ACC112 (cell line): ENCODE results near the gene LPIN1.
"Not testable (repeated sequence)": the region's sequence is repeated elsewhere in the genome, so short reads cannot be mapped to it uniquely, and the experiment has no call there.

Experiments used
- H2AFZ ChIP-seq: fragments of 200-600 bp; sonication (generic); one replicate; pipeline ENCODE4 v1.6.0; 2017; ENCODE audit warnings: antibody characterized with exemption, low read length; ENCODE audit not compliant: unreplicated experiment
- H3K27ac ChIP-seq: fragments of 200-600 bp; sonication (generic); 2 replicates; pipeline ENCODE4 v1.5.1; 2014; ENCODE audit warnings: low read depth, mild to moderate bottlenecking, antibody characterized with exemption, low read length, moderate library complexity
- H3K27me3 ChIP-seq: fragments of 200-600 bp; sonication (generic); 2 replicates; pipeline ENCODE4 v1.6.1; 2014; ENCODE audit warnings: mild to moderate bottlenecking, antibody characterized with exemption, low read length, moderate library complexity, mixed read lengths; ENCODE audit not compliant: insufficient read depth
- H3K36me3 ChIP-seq: fragments of 200-600 bp; sonication (generic); 2 replicates; pipeline ENCODE4 v1.6.1; 2016; ENCODE audit warnings: mild to moderate bottlenecking, antibody characterized with exemption, low read length, moderate library complexity, mixed read lengths; ENCODE audit not compliant: insufficient read depth
- H3K4me1 ChIP-seq: fragments of 200-600 bp; sonication (generic); one replicate; pipeline ENCODE4 v1.6.1; 2016; ENCODE audit warnings: low read length, mixed read lengths; ENCODE audit not compliant: insufficient read depth, unreplicated experiment, control insufficient read depth
- H3K4me3 ChIP-seq: fragments of 200-600 bp; sonication (generic); 2 replicates; pipeline ENCODE4 v1.5.1; 2014; ENCODE audit warnings: mild to moderate bottlenecking, low read depth, low read length
- H3K79me2 ChIP-seq: fragments of 200-600 bp; sonication (generic); one replicate; pipeline ENCODE4 v1.6.0; 2016; ENCODE audit warnings: low read length; ENCODE audit not compliant: control insufficient read depth, unreplicated experiment, insufficient read depth

Gene LPIN1

DNA sequence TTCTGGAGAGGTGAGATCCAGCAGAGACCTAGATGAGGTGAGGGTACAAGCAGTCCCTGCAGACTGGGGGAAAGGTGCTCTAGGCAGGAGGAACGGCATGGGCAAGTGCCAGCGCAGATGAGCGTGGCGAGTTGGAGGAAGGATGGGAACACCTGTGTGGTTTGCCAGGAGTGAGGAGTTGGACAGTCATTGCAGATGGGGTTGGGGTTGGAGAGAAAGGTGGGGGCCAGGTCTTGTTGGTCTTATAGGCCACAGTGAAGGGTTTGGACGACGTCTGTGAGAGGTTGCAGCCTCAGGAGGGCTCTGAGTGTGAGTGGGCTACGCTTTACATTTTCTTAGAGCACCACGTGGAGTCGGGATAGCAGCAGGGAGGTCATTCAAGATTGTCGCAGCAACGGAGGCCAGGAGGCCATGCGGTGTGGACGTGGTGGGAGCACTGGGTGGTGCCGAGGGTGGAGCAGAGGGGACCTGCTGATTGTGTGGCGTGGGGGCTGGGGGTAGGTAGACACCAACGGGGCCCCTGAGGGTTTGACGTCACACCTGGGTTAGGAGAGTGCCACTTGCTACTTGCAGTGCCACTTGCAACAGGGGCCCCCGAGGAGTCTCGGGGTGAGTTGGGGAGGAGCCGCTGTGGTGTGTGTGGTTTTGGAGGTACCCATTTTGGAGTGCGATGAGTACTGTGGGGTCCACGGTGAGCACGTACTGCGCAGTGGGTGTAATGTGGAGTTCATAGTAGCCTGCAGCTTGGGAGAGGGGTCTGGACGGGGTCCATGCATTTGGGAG is 66.2 kb downstream of the LPIN1 start:
- Histone ChIP-seq H3K27me3 (no peaks in the 10 kb centered on the region), H3K4me1 (no peaks in the 10 kb centered on the region), H3K27ac (no peak overlapping the region), H3K79me2 (no peaks in the 10 kb centered on the region), H2AFZ (no peak overlapping the region), H3K36me3 (peaks cover 17% of the 10 kb centered on the region; the same call in 1 of the 2 replicates), H3K4me3 (no peak overlapping the region)

DNA sequence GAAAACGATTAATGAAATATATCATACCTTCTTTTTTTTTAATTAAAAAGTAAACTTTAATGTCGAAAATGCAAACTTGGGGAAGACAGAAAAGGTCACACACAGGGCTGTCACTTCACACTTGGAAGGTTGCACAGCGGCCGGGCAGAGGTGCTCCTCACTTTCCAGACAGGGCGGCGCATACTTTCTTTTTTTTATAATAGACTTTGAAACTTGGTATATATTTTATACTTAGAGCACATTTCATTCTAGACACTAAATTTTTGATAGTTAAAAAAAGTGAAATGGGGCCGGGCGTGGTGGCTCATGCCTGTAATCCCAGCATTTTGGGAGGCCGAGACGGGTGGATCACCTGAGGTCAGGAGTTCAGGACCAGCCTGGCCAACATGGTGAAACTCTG is 66.9 kb downstream of the LPIN1 start:
- not testable (repeated sequence) for H3K79me2 ChIP-seq, H3K27me3 ChIP-seq, H3K4me1 ChIP-seq, H2AFZ ChIP-seq, H3K4me3 ChIP-seq, H3K27ac ChIP-seq
- peaks cover 17% of the 10 kb centered on the region for H3K36me3 ChIP-seq

- H3K4me3 ChIP-seq, result no peak overlapping the region
- H3K4me1 ChIP-seq, result no peaks in the 10 kb centered on the region
- peaks cover 17% of the 10 kb centered on the region for H3K36me3 ChIP-seq
- H3K27ac ChIP-seq, result no peak overlapping the region
- no peaks in the 10 kb centered on the region for H3K79me2 ChIP-seq
- no peaks in the 10 kb centered on the region for H3K27me3 ChIP-seq
- H2AFZ ChIP-seq, result no peak overlapping the region
These were observed 67.5 kb downstream of the LPIN1 start for GRCh38 chr2:11813951-11814350.

GRCh38 chr2:11814979-11815510 is 68.6 kb downstream of the LPIN1 start:
- Histone ChIP-seq H3K4me1 (no peaks in the 10 kb centered on the region), H3K27ac (no peak overlapping the region), H3K36me3 (peaks cover 17% of the 10 kb centered on the region), H3K79me2 (no peaks in the 10 kb centered on the region), H3K4me3 (no peak overlapping the region), H3K27me3 (no peaks in the 10 kb centered on the region), H2AFZ (no peak overlapping the region)

GRCh38 chr2:11816935-11817334 is 70.5 kb downstream of the LPIN1 start:
- not testable (repeated sequence) for H3K4me1 ChIP-seq, H3K79me2 ChIP-seq, H2AFZ ChIP-seq, H3K4me3 ChIP-seq, H3K27me3 ChIP-seq, H3K27ac ChIP-seq
- H3K36me3 ChIP-seq, result peaks cover 17% of the 10 kb centered on the region

GRCh38 chr2:11819235-11819729 is 72.8 kb downstream of the LPIN1 start:
- no peaks in the 10 kb centered on the region for H3K79me2 ChIP-seq
- H3K4me3 ChIP-seq, result no peak overlapping the region
- no peak overlapping the region for H2AFZ ChIP-seq
- no peak overlapping the region for H3K27ac ChIP-seq
- H3K36me3 ChIP-seq, result peaks cover 26% of the 10 kb centered on the region
- H3K4me1 ChIP-seq, result no peaks in the 10 kb centered on the region
- no peaks in the 10 kb centered on the region for H3K27me3 ChIP-seq

DNA sequence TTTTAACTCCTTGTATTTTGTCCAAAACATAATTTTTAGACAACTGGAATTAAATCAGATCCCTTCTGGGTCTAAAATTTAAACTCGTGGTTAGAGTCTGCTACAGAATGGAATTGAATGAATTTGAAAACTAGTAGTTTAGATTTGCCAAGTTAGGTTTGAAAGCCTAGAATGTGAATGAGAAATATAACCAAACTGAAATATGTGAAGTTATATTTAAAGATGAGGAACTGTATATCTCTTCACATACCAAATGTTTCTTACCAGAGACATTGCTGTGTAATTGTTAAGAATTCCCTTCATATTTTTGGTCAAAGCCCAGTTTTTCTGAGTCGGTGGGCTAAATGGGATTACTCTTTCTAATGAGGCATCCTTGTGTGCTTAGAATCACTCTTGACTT is 74.2 kb downstream of the LPIN1 start:
- no peak overlapping the region for H3K27ac ChIP-seq
- H3K4me1 ChIP-seq, result no peaks in the 10 kb centered on the region
- no peak overlapping the region for H2AFZ ChIP-seq
- H3K79me2 ChIP-seq, result no peaks in the 10 kb centered on the region
- H3K36me3 ChIP-seq, result peaks cover 27% of the 10 kb centered on the region
- H3K4me3 ChIP-seq, result no peak overlapping the region
- no peaks in the 10 kb centered on the region for H3K27me3 ChIP-seq

GRCh38 chr2:11821705-11822104 is 75.3 kb downstream of the LPIN1 start:
- H3K79me2 ChIP-seq, result no peaks in the 10 kb centered on the region
- H3K36me3 ChIP-seq, result peaks cover 22% of the 10 kb centered on the region
- H2AFZ ChIP-seq, result no peak overlapping the region
- no peak overlapping the region for H3K27ac ChIP-seq
- H3K4me1 ChIP-seq, result no peaks in the 10 kb centered on the region
- H3K4me3 ChIP-seq, result no peak overlapping the region
- no peaks in the 10 kb centered on the region for H3K27me3 ChIP-seq

GRCh38 chr2:11822359-11822745 is 75.9 kb downstream of the LPIN1 start:
- H3K27me3 ChIP-seq, H3K4me3 ChIP-seq, H3K4me1 ChIP-seq, H2AFZ ChIP-seq, H3K27ac ChIP-seq, H3K79me2 ChIP-seq: not testable (repeated sequence)
- H3K36me3 ChIP-seq, result peaks cover 18% of the 10 kb centered on the region

DNA sequence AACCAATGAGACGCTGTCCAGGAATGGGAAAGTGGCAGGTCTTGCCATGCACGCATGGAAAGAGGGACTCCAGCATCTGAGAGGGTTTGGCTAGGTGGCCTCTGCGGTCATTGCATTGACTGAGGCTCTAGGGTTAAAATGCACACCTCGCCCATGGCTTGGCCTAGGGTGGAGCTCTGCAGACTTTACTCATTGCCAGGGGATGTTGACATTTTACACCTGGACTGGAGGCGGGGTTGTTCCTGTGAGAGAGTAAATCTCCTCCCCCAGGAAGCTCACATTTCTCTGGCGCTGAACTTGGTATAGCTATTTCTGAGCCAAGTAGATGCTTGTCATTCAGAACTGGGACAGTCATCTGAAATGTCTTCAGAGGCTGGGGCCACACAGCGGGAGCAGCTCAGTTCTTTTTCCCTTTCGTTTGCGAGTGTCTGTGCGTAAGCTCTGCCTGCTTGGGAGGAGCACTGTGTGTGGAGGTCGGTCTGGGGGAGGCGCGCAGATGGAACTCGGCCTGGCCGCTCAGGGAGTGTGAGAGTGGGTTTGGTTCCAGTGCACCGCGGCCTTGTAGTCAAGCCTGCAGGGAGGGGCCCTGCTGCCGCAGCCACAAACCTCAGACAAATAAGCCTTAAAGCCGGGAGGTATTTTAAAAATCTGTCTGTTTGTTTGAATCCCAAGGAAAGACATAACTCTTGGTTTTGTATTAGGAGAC is 76.5 kb downstream of the LPIN1 start:
- H3K4me3 ChIP-seq, result no peak overlapping the region
- no peaks in the 10 kb centered on the region for H3K4me1 ChIP-seq
- peaks cover 18% of the 10 kb centered on the region for H3K36me3 ChIP-seq

More for the DNA sequence above, 76.5 kb downstream of the LPIN1 start:
- Histone ChIP-seq H3K79me2 (no peaks in the 10 kb centered on the region), H3K27me3 (no peaks in the 10 kb centered on the region), H3K27ac (no peak overlapping the region), H2AFZ (no peak overlapping the region)
